ENCODE data around the gene PDE4B. TPM values are rescaled to one million over a fixed set of nuclear protein-coding genes. Genes with fewer than 3 reads are reported as not detected.

The PDE4B gene
- total RNA-seq, 1 donor from 2014 or later: 21.3 TPM

DNA sequence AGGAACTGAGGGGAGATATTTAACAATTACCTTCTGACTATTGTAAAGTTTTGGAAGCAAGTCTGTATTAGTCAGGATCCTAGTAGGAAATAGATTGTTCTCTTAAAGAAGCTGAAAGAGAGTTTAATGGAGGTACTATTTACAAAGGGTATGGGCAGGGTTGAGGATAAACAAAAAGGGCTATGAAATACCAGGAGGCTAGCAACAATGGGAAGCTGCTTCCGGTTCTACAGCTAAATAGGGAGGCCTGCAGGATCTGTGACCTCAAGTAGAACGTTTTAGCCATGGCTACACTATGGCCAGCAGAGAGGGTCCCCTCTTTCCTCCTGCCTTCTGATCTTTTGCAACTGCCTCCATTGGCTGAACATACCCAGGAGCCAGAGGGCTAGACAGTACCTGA, 117.7 kb downstream of the PDE4B start:
- intact Hi-C loops (cut with micrococcal nuclease): no loop called here

DNA sequence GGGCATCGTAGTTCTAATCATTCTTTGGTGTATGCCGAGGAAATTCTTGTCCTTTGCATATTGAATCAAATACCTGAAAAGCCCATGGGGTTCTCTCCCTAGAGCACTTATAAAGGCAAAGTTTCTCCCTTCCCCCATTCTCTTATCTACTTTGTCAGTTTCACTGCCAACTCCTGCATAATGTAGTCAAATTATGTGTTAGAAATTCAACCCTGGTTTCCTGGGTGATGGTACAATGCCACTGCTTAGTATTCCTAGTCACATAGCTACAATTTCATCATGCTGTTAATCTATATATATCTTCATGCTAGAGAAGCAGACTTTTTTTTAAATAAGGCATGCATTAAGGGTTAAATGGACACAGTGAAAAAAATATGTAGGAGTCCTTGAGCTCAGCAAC, 119.0 kb downstream of the PDE4B start:
- intact Hi-C loops (cut with micrococcal nuclease): no loop called here
- Mint-ChIP-seq H3K4me1 (ENCODE audit: low read depth) (no peaks in the 10 kb centered on the region), H3K27me3 (ENCODE audit: insufficient read depth) (peaks cover 23% of the 10 kb centered on the region), H3K9me3 (no peaks in the 10 kb centered on the region), H3K4me3 (no peak overlapping the region), H3K27ac (no peak overlapping the region), H3K36me3 (ENCODE audit: low read depth) (no peaks in the 10 kb centered on the region)
- no peak for DNase-seq (ENCODE audit: low spot score)

More for the DNA sequence above, 117.7 kb downstream of the PDE4B start:
- H3K27me3 Mint-ChIP-seq (ENCODE audit: insufficient read depth): peaks cover 28% of the 10 kb centered on the region
- H3K4me1 Mint-ChIP-seq (ENCODE audit: low read depth): no peaks in the 10 kb centered on the region
- H3K4me3 Mint-ChIP-seq: no peak overlapping the region
- H3K9me3 Mint-ChIP-seq: no peaks in the 10 kb centered on the region
- no peaks in the 10 kb centered on the region for H3K36me3 Mint-ChIP-seq (ENCODE audit: low read depth)
- DNase-seq (ENCODE audit: low spot score): no peak
- no peak overlapping the region for H3K27ac Mint-ChIP-seq

DNA sequence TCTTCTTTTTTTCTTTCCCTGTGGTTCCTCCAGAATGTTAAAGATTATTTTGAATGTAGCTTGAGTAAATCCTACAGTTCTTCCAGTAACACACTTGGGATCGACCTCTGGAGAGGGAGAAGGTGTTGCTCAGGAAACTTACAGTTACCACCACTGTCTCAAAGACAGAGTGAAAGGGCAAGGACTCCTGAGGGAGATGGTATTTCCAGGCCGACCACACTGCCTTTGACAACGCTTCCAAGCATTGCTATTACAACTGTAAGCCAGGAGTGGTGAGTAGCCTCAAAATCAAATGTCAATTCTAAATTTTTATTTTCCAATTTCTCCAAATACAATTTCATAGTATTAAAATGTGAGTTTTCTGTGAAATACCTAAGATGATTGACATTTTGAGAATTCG, 125.9 kb downstream of the PDE4B start:
- H3K4me1 Mint-ChIP-seq (ENCODE audit: low read depth): no peaks in the 10 kb centered on the region
- no peak overlapping the region for H3K4me3 Mint-ChIP-seq
- intact Hi-C loops (cut with micrococcal nuclease): no loop called here
- no peak overlapping the region for H3K27ac Mint-ChIP-seq
- DNase-seq (ENCODE audit: low spot score): no peak
- H3K9me3 Mint-ChIP-seq: no peaks in the 10 kb centered on the region
- peaks cover 2% of the 10 kb centered on the region for H3K27me3 Mint-ChIP-seq (ENCODE audit: insufficient read depth)
- H3K36me3 Mint-ChIP-seq (ENCODE audit: low read depth): no peaks in the 10 kb centered on the region

DNA sequence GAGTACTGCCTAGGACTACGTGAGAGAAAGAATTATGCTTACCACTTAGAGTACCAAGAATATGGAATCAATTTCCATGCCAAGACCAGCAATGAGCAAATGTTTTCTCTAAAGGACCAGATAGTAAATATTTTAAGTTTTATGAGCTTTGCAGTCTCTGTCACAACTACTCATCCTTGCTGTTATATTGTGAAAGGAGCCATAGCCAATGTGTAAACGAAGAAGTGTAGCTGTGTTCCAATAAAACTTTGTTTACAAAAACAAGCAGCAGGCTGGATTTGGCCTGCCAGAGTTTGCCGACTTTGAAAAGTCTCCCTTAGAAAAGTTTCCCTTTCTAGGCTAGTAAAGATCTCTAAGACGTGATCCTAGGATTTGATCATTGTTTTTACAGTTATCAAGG, 128.8 kb downstream of the PDE4B start:
- Mint-ChIP-seq H3K4me1 (ENCODE audit: low read depth) (no peaks in the 10 kb centered on the region), H3K4me3 (no peak overlapping the region), H3K36me3 (ENCODE audit: low read depth) (no peaks in the 10 kb centered on the region), H3K9me3 (no peaks in the 10 kb centered on the region), H3K27me3 (ENCODE audit: insufficient read depth) (peaks cover 3% of the 10 kb centered on the region), H3K27ac (no peak overlapping the region)
- intact Hi-C loops (cut with micrococcal nuclease): no loop called here
- no peak for DNase-seq (ENCODE audit: low spot score)

DNA sequence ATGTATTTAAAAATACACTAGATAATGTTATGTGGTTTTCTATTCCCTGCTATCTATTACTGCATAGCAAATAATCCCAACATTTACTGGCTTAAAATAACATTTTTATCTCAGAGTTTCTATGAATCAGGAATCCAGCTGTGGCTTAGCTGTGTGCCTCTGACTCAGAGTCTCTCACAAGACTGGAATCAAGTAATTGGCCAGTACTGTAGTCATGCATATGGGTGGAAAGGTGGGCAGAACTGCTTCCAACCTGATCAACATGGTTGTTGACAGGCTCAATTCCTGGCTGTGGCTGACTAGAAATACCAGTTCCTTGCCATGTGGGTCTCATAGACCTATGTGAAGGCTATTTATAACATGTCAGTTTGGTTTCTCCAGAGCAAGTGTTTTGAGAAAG, 131.8 kb downstream of the PDE4B start:
- H3K27me3 Mint-ChIP-seq (ENCODE audit: insufficient read depth): peaks cover 1% of the 10 kb centered on the region
- no peak overlapping the region for H3K27ac Mint-ChIP-seq

DNA sequence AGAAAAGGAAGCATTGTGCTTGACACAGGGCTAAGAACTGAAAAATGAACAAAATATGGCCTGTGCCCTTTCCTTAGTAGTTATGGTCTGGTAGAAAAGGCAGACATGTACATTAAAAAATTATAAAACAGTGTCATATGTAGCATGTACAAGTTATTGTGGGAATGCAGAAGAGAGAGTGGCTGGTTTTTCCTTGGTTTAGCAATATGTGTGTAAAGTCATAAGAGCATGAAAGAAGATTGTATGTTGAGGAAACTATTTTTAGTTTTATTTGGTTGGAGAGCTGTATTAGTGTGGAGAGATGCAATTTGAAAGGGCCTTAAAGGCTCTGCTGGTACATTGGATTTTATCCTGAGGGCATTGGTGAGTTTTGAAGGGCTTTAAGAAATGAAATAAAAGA, 145.8 kb downstream of the PDE4B start:
- H3K4me1 Mint-ChIP-seq (ENCODE audit: low read depth): no peaks in the 10 kb centered on the region
- no peaks in the 10 kb centered on the region for H3K9me3 Mint-ChIP-seq
- H3K4me3 Mint-ChIP-seq: no peak overlapping the region
- H3K36me3 Mint-ChIP-seq (ENCODE audit: low read depth): no peaks in the 10 kb centered on the region
- intact Hi-C loops (cut with micrococcal nuclease): no loop called here
- no peak for DNase-seq (ENCODE audit: low spot score)
- H3K27me3 Mint-ChIP-seq (ENCODE audit: insufficient read depth): peaks cover 29% of the 10 kb centered on the region
- no peak overlapping the region for H3K27ac Mint-ChIP-seq

More for the DNA sequence above, 131.8 kb downstream of the PDE4B start:
- Mint-ChIP-seq H3K4me1 (ENCODE audit: low read depth) (no peaks in the 10 kb centered on the region), H3K9me3 (peaks cover 3% of the 10 kb centered on the region), H3K4me3 (no peak overlapping the region), H3K36me3 (ENCODE audit: low read depth) (no peaks in the 10 kb centered on the region)
- intact Hi-C loops (cut with micrococcal nuclease): no loop called here
- DNase-seq (ENCODE audit: low spot score): no peak

DNA sequence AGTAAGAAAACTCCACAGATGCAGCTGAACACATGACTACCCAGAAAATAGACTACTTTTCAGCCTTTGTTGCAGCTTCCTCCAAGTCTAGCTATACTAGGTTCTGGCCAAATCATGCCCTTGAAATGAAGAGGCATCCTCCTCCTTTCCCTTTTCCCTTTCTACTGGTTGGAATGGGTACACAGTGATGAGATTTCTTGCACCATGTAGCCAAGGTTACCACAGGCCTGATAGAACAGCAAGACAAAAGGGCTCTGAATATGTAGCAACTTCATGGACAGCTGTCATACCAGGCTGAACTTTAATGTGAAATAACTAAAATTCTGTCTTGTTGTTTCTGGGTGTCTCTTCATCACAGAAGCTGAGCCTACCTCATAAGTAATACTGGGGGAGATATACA, 146.5 kb downstream of the PDE4B start:
- H3K27ac Mint-ChIP-seq: no peak overlapping the region
- no peak for DNase-seq (ENCODE audit: low spot score)
- H3K9me3 Mint-ChIP-seq: no peaks in the 10 kb centered on the region
- no peaks in the 10 kb centered on the region for H3K4me1 Mint-ChIP-seq (ENCODE audit: low read depth)
- no peaks in the 10 kb centered on the region for H3K36me3 Mint-ChIP-seq (ENCODE audit: low read depth)
- intact Hi-C loops (cut with micrococcal nuclease): no loop called here
- H3K27me3 Mint-ChIP-seq (ENCODE audit: insufficient read depth): peaks cover 29% of the 10 kb centered on the region
- no peak overlapping the region for H3K4me3 Mint-ChIP-seq

DNA sequence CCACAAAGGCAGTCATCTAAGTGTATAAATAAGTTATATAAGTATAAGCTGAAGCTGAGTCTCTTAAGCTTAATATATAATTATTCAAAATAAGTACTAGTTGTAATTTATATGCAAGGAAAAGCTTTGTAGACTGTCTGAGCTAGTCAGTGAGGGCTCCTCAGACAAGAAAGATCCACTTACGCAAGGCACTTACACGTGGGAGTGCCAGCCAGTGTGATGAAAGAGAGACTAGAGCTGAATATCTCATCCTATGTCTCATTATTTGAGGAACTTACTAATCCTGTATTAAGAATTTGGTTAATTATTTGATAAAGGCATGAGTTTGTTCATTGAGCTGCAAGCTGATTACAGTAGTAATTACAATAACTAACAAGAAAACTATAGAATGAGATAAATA, 146.9 kb downstream of the PDE4B start:
- Mint-ChIP-seq H3K36me3 (ENCODE audit: low read depth) (no peaks in the 10 kb centered on the region), H3K27ac (no peak overlapping the region), H3K4me1 (ENCODE audit: low read depth) (no peaks in the 10 kb centered on the region), H3K4me3 (no peak overlapping the region), H3K27me3 (ENCODE audit: insufficient read depth) (peaks cover 31% of the 10 kb centered on the region), H3K9me3 (no peaks in the 10 kb centered on the region)
- no peak for DNase-seq (ENCODE audit: low spot score)
- intact Hi-C loops (cut with micrococcal nuclease): no loop called here

DNA sequence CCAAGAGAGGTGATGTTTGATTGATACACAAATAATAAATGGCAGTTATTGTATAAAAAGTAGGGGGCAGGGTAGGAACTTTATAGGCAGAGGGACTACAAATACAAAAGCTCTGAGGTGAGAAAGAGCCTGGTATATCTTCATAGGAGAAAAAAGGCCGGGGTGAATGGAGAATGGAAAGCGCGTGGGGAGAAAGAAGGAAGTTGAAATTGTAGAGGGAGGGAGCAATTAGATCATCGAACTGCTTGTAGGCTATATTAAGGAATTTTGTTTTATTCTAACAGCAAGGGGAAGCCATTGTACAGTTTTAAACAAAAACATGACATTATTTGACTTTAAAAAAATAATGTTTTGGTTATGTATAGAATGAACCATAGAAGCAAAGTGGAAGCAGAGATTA, 147.4 kb downstream of the PDE4B start:
- no peaks in the 10 kb centered on the region for H3K4me1 Mint-ChIP-seq (ENCODE audit: low read depth)
- H3K9me3 Mint-ChIP-seq: no peaks in the 10 kb centered on the region
- H3K27me3 Mint-ChIP-seq (ENCODE audit: insufficient read depth): peaks cover 31% of the 10 kb centered on the region
- intact Hi-C loops (cut with micrococcal nuclease): no loop called here
- DNase-seq (ENCODE audit: low spot score): no peak
- no peaks in the 10 kb centered on the region for H3K36me3 Mint-ChIP-seq (ENCODE audit: low read depth)
- no peak overlapping the region for H3K4me3 Mint-ChIP-seq
- no peak overlapping the region for H3K27ac Mint-ChIP-seq

DNA sequence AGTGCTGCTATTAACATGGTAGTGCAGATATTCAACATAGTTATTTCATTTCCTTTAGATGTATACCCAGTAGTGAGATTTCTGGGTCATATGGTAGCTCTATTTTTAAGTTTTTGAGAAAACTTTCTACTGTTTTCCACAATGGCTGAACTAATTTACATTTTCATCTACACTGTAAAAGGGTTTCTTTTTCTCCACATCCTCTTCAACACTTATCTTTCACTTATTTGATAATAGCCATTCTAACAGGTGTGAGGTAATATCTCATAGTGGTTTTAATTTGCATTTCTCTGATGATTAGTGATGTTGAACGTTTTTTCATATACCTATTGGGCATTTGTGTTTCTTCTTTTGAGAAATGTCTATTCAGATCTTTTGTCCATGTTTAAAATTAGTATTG, 149.8 kb downstream of the PDE4B start:
- H3K4me3 Mint-ChIP-seq: no peak overlapping the region
- peaks cover 7% of the 10 kb centered on the region for H3K4me1 Mint-ChIP-seq (ENCODE audit: low read depth)
- H3K9me3 Mint-ChIP-seq: peaks cover 7% of the 10 kb centered on the region
- H3K27ac Mint-ChIP-seq: no peak overlapping the region
- intact Hi-C loops (cut with micrococcal nuclease): no loop called here
- H3K36me3 Mint-ChIP-seq (ENCODE audit: low read depth): no peaks in the 10 kb centered on the region
- no peak for DNase-seq (ENCODE audit: low spot score)
- H3K27me3 Mint-ChIP-seq (ENCODE audit: insufficient read depth): peaks cover 33% of the 10 kb centered on the region

DNA sequence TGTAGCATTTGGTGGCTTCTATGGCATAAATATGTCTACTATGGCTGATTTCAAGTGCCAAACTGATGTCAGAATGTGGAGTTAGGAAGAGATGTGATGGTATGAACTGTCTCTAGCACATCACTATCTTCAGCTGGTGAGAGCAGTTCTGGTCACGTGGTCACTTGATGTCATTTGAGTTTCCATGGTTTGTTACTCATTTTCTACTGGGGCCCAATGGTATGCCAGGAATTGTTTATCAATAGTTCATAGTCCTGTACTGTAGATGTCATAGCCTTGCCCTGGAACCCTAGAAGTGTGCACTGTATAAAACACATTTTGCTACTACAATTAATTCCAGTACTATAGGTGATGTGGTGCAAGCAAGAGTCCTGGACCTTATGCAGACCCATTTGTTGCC, 153.7 kb downstream of the PDE4B start:
- DNase-seq (ENCODE audit: low spot score): no peak
- Mint-ChIP-seq H3K4me3 (no peak overlapping the region), H3K36me3 (ENCODE audit: low read depth) (no peaks in the 10 kb centered on the region), H3K9me3 (peaks cover 7% of the 10 kb centered on the region), H3K4me1 (ENCODE audit: low read depth) (peaks cover 7% of the 10 kb centered on the region), H3K27me3 (ENCODE audit: insufficient read depth) (peaks cover 19% of the 10 kb centered on the region), H3K27ac (no peak overlapping the region)
- intact Hi-C loops (cut with micrococcal nuclease): no loop called here

DNA sequence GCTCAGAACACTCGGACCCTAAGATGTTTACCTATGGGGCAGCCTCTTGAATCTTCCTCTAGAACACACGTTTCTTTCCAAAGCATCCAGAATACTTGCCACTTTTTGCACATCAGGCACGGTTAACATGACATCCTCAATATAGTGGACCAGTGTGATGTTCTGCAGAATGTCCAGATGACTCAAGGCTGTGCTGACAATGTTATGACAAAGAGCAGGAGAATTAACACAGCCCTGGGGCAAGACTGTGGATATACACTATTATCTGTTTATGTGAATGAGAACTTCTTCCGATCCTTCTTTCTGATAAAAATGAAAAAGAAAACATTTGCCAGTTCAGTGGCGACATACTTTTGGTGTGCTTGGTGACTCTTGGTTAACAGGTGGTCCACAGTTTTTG, 154.3 kb downstream of the PDE4B start:
- Mint-ChIP-seq H3K4me3 (no peak overlapping the region), H3K9me3 (peaks cover 7% of the 10 kb centered on the region), H3K4me1 (ENCODE audit: low read depth) (peaks cover 7% of the 10 kb centered on the region), H3K36me3 (ENCODE audit: low read depth) (no peaks in the 10 kb centered on the region), H3K27ac (no peak overlapping the region), H3K27me3 (ENCODE audit: insufficient read depth) (peaks cover 17% of the 10 kb centered on the region)
- DNase-seq (ENCODE audit: low spot score): no peak
- intact Hi-C loops (cut with micrococcal nuclease): no loop called here

DNA sequence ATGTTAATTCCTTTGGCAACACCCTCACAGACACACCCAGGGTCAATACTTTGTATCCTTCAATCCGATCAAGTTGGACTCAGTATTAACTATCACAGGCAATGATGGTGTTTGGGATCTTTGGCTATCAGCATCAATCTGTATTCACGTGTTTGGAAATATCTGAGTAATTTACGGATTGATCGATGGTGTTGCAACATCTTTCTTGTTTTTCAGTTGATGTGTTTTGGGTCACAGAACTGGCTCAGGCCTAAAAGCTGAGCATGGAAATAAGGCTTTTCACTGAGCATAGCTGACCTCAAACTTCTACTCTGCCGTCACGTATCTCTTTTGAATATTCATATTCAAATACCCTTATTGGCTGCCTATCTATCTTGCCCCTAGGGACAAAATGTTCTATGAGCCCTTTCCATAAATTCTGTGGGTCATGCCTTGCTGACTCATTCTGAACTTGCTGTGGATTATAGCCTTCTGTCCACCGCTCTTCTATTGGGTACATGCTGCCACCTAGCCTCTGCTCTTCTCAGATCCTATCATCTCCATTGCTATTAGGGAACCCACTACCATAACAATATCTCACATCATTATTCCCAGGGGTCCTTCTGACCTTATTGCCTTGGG, 156.0 kb downstream of the PDE4B start:
- peaks cover 7% of the 10 kb centered on the region for H3K9me3 Mint-ChIP-seq

DNA sequence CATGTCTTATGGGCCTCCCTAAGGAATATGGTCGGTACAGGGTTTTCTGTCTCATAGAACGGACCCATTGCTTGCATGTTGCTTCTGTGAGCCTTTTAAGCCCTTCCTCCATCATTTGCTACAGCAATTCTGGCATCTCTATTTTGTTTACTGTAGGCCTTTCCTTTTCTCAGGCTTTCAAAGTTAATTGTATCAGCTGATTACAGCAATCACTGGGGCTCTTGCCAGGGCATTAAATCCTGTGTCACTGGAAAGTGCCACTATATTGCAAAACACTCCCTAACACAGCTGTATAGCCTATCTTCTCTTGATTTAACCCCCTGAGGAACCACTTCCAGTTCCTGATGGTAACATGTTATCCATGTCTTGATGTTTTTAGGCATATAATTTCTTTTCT, 156.5 kb downstream of the PDE4B start:
- peaks cover 16% of the 10 kb centered on the region for H3K4me1 Mint-ChIP-seq (ENCODE audit: low read depth)
- intact Hi-C loops (cut with micrococcal nuclease): no loop called here
- H3K27me3 Mint-ChIP-seq (ENCODE audit: insufficient read depth): peaks cover 5% of the 10 kb centered on the region
- no peak overlapping the region for H3K27ac Mint-ChIP-seq
- H3K4me3 Mint-ChIP-seq: no peak overlapping the region
- no peaks in the 10 kb centered on the region for H3K36me3 Mint-ChIP-seq (ENCODE audit: low read depth)
- no peak for DNase-seq (ENCODE audit: low spot score)
- peaks cover 7% of the 10 kb centered on the region for H3K9me3 Mint-ChIP-seq

More for the DNA sequence above, 156.0 kb downstream of the PDE4B start:
- intact Hi-C loops (cut with micrococcal nuclease): no loop called here
- H3K4me3 Mint-ChIP-seq: no peak overlapping the region
- no peaks in the 10 kb centered on the region for H3K36me3 Mint-ChIP-seq (ENCODE audit: low read depth)
- peaks cover 7% of the 10 kb centered on the region for H3K27me3 Mint-ChIP-seq (ENCODE audit: insufficient read depth)
- H3K27ac Mint-ChIP-seq: no peak overlapping the region
- H3K4me1 Mint-ChIP-seq (ENCODE audit: low read depth): peaks cover 16% of the 10 kb centered on the region
- DNase-seq (ENCODE audit: low spot score): no peak
